ENCODE measurements around the gene MAML3. TPM values are rescaled to one million over a fixed set of nuclear protein-coding genes. Genes with fewer than 3 reads are reported as not detected.

The MAML3 gene
- total and polyA plus RNA-seq, 2 donors, result 4.3 to 5.2 TPM

DNA sequence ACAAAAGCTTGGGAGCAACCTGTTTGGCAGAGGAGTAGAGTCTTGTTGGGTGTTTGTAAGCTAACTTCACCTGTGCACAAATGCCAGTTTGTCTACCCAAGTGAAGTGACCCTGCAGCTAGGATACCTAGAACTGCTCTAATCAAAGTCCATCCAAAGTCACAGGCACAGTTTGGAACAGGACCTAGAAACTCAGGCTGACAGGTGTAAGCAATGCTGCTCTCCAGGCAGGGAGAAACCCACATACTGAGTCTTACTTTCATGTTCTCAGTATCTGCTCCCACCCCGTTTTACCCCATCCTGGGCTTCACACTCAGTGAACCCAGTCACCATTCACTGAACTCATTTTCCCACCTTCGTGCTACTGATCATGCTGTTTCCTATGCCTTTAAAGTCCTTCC lies 40.3 kb downstream of the MAML3 start:
- Histone ChIP-seq H3K27me3 (ENCODE audit: control insufficient read depth in 2 of 2, insufficient read depth in 1 of 2, low read length in 1 of 2) (no peaks in the 10 kb centered on the region), H3K4me1 (ENCODE audit: control insufficient read depth in 2 of 2, insufficient read depth in 2 of 2, low read length in 2 of 2) (peaks cover 0 to 19% of the 10 kb centered on the region in 2 donors), H3K27ac (ENCODE audit: low read depth in 1 of 2, low read length in 1 of 2) (peak overlapping the region in 1 of 2 donors; percentile 5), H3K9me3 (ENCODE audit: control insufficient read depth in 2 of 2, insufficient read depth in 1 of 2, low read length in 1 of 2) (no peaks in the 10 kb centered on the region), H3K36me3 (ENCODE audit: control insufficient read depth in 2 of 2, insufficient read depth in 2 of 2, low read length in 1 of 2) (no peaks in the 10 kb centered on the region), H3K4me3 (ENCODE audit: low read length in 2 of 2) (no peak overlapping the region)
- 64% methylated on average over 2 of the region's 2 CpGs for WGBS
- no peak for DNase-seq (ENCODE audit: low read depth in 6 of 9, low spot score in 9 of 9)

DNA sequence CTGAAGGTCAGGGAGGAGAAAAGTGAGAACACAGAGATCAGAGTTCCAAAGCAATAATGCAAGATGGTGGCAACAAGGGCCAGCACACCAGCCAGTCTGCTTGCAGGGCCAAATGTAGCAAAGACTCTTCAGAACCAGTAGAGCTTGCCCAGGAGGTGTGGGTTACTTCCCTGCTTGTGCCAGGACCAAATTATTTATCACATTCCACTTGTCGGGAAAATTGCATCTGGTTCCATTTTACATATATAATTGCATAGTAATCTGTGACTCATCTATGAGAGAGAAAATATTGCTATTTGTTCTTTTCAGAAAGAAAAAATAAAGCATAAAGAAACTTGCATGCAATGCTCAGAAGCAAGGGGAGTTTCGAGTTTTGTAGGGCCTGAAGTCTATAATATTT lies 41.4 kb downstream of the MAML3 start:
- no peaks in the 10 kb centered on the region for H3K36me3 ChIP-seq (ENCODE audit: control insufficient read depth in 2 of 2, insufficient read depth in 2 of 2, low read length in 1 of 2)
- H3K4me1 ChIP-seq (ENCODE audit: control insufficient read depth in 2 of 2, insufficient read depth in 2 of 2, low read length in 2 of 2), result peaks cover 4 to 25% of the 10 kb centered on the region in 2 donors
- DNase-seq (ENCODE audit: low read depth in 6 of 9, low spot score in 9 of 9), result no peak
- WGBS, result 97% methylated on average over 2 of the region's 2 CpGs
- H3K27ac ChIP-seq (ENCODE audit: low read depth in 1 of 2, low read length in 1 of 2), result no peak overlapping the region
- H3K27me3 ChIP-seq (ENCODE audit: control insufficient read depth in 2 of 2, insufficient read depth in 1 of 2, low read length in 1 of 2), result no peaks in the 10 kb centered on the region
- no peak overlapping the region for H3K4me3 ChIP-seq (ENCODE audit: low read length in 2 of 2)
- H3K9me3 ChIP-seq (ENCODE audit: control insufficient read depth in 2 of 2, insufficient read depth in 1 of 2, low read length in 1 of 2), result no peaks in the 10 kb centered on the region

DNA sequence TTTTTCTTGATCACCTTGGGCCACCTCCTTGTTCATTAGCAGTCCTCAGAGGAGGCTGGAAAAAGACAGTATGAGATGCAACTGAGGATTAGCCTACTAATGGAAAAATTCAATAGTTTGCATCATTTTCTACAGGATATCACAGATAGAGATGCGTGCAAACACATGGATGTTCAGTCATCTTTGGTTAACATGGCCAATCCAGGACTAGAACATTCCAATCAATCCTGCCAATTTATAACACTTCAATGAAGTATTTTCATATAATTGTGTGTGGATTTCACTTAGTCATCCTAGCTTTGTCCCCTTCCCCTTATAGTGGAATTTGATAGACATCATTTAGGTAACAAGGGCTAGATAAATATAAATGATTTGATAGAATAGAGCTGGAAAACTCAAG lies 42.7 kb downstream of the MAML3 start:
- WGBS, result 100% methylated on average over 1 of the region's 1 CpG

DNA sequence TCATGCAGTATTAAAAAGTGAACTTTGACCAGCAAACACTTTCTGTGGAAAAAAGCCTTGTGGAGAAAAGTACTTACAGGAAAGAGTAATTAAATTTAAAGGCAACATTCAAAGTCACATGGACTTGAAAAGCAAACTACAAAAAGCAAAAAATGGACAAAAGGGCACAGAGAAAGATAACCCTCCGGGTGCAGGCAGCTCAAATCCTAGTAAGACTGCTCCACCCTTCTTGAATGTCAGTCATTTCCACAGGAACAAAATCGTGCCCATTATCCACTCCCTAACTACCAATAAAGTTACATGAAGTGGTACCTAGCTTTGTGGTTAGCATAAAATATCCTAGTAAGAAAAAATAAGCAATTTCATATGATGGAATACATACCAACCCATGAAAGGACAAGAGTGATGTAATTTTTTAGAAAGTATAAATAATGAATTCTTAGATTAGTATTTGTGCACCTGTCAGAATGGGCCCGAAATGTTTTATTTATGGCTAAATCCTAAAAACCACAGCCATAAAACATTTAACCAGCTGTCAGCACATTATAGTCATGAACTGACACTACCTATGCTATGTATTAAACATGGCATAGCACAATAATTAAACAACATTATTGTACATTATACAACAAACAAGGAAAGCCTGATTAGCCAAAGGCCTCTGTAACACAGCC lies 43.3 kb downstream of the MAML3 start:
- no peaks in the 10 kb centered on the region for H3K36me3 ChIP-seq (ENCODE audit: control insufficient read depth in 2 of 2, insufficient read depth in 2 of 2, low read length in 1 of 2)
- H3K27ac ChIP-seq (ENCODE audit: low read depth in 1 of 2, low read length in 1 of 2), result no peak overlapping the region
- peaks cover 4 to 20% of the 10 kb centered on the region in 2 donors for H3K4me1 ChIP-seq (ENCODE audit: control insufficient read depth in 2 of 2, insufficient read depth in 2 of 2, low read length in 2 of 2)
- 79% methylated on average over 3 of the region's 3 CpGs for WGBS
- H3K9me3 ChIP-seq (ENCODE audit: control insufficient read depth in 2 of 2, insufficient read depth in 1 of 2, low read length in 1 of 2), result no peaks in the 10 kb centered on the region
- no peak for DNase-seq (ENCODE audit: low read depth in 6 of 9, low spot score in 9 of 9)
- no peak overlapping the region for H3K4me3 ChIP-seq (ENCODE audit: low read length in 2 of 2)
- no peaks in the 10 kb centered on the region for H3K27me3 ChIP-seq (ENCODE audit: control insufficient read depth in 2 of 2, insufficient read depth in 1 of 2, low read length in 1 of 2)

More for the DNA sequence above, 42.7 kb downstream of the MAML3 start:
- DNase-seq (ENCODE audit: low read depth in 6 of 9, low spot score in 9 of 9), result no peak
- H3K27me3 ChIP-seq (ENCODE audit: control insufficient read depth in 2 of 2, insufficient read depth in 1 of 2, low read length in 1 of 2), result no peaks in the 10 kb centered on the region
- H3K4me1 ChIP-seq (ENCODE audit: control insufficient read depth in 2 of 2, insufficient read depth in 2 of 2, low read length in 2 of 2), result peaks cover 4 to 22% of the 10 kb centered on the region in 2 donors
- no peak overlapping the region for H3K4me3 ChIP-seq (ENCODE audit: low read length in 2 of 2)
- H3K27ac ChIP-seq (ENCODE audit: low read depth in 1 of 2, low read length in 1 of 2), result no peak overlapping the region
- H3K9me3 ChIP-seq (ENCODE audit: control insufficient read depth in 2 of 2, insufficient read depth in 1 of 2, low read length in 1 of 2), result no peaks in the 10 kb centered on the region
- H3K36me3 ChIP-seq (ENCODE audit: control insufficient read depth in 2 of 2, insufficient read depth in 2 of 2, low read length in 1 of 2), result no peaks in the 10 kb centered on the region

- H3K36me3 ChIP-seq (ENCODE audit: control insufficient read depth in 2 of 2, insufficient read depth in 2 of 2, low read length in 1 of 2), result no peaks in the 10 kb centered on the region
- DNase-seq (ENCODE audit: low read depth in 6 of 9, low spot score in 9 of 9), result no peak
- H3K4me3 ChIP-seq (ENCODE audit: low read length in 2 of 2), result no peak overlapping the region
- no peak overlapping the region for H3K27ac ChIP-seq (ENCODE audit: low read depth in 1 of 2, low read length in 1 of 2)
- 92% methylated on average over 7 of the region's 7 CpGs for WGBS
- peaks cover 4 to 20% of the 10 kb centered on the region in 2 donors for H3K4me1 ChIP-seq (ENCODE audit: control insufficient read depth in 2 of 2, insufficient read depth in 2 of 2, low read length in 2 of 2)
- no peaks in the 10 kb centered on the region for H3K9me3 ChIP-seq (ENCODE audit: control insufficient read depth in 2 of 2, insufficient read depth in 1 of 2, low read length in 1 of 2)
- H3K27me3 ChIP-seq (ENCODE audit: control insufficient read depth in 2 of 2, insufficient read depth in 1 of 2, low read length in 1 of 2), result no peaks in the 10 kb centered on the region
Observed at GRCh38 chr4:140109737-140110136, 44.2 kb downstream of the MAML3 start.

GRCh38 chr4:140109292-140109691 lies 44.7 kb downstream of the MAML3 start:
- no peaks in the 10 kb centered on the region for H3K9me3 ChIP-seq (ENCODE audit: control insufficient read depth in 2 of 2, insufficient read depth in 1 of 2, low read length in 1 of 2)
- no peaks in the 10 kb centered on the region for H3K27me3 ChIP-seq (ENCODE audit: control insufficient read depth in 2 of 2, insufficient read depth in 1 of 2, low read length in 1 of 2)
- H3K4me3 ChIP-seq (ENCODE audit: low read length in 2 of 2), result no peak overlapping the region
- no peaks in the 10 kb centered on the region for H3K36me3 ChIP-seq (ENCODE audit: control insufficient read depth in 2 of 2, insufficient read depth in 2 of 2, low read length in 1 of 2)
- H3K27ac ChIP-seq (ENCODE audit: low read depth in 1 of 2, low read length in 1 of 2), result no peak overlapping the region
- WGBS, result 39% methylated on average over 4 of the region's 4 CpGs
- DNase-seq (ENCODE audit: low read depth in 6 of 9, low spot score in 9 of 9), result peak in 1 of 9 donors; percentile 49
- peaks cover 4 to 23% of the 10 kb centered on the region in 2 donors for H3K4me1 ChIP-seq (ENCODE audit: control insufficient read depth in 2 of 2, insufficient read depth in 2 of 2, low read length in 2 of 2)

DNA sequence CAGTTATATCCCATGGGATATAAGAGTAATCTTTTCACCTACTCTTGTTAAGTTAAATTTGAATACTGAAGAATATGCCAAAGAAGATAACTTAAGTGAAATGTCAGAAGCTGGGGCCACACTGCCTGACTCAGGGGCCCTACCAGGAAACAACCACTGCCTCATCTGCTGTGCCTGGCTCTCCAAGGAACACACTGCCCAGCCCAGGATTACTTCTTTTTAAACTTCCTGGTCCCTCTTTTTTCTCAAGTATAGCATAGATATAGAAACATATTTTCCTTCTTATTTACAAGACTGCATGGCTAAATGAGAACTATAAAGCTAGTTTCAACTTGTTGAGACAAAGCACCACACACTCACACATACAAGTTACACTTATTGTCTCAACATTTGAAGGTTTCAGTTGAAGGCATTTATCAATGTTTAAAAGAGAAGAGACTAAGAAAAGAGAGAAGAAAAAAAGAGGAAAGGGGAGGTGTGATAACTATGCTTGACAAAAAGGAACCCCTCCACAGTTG lies 45.2 kb downstream of the MAML3 start:
- no peak overlapping the region for H3K27ac ChIP-seq (ENCODE audit: low read depth in 1 of 2, low read length in 1 of 2)
- H3K36me3 ChIP-seq (ENCODE audit: control insufficient read depth in 2 of 2, insufficient read depth in 2 of 2, low read length in 1 of 2), result no peaks in the 10 kb centered on the region
- no peak overlapping the region for H3K4me3 ChIP-seq (ENCODE audit: low read length in 2 of 2)
- no peaks in the 10 kb centered on the region for H3K27me3 ChIP-seq (ENCODE audit: control insufficient read depth in 2 of 2, insufficient read depth in 1 of 2, low read length in 1 of 2)
- no peaks in the 10 kb centered on the region for H3K9me3 ChIP-seq (ENCODE audit: control insufficient read depth in 2 of 2, insufficient read depth in 1 of 2, low read length in 1 of 2)
- H3K4me1 ChIP-seq (ENCODE audit: control insufficient read depth in 2 of 2, insufficient read depth in 2 of 2, low read length in 2 of 2), result peaks cover 4 to 24% of the 10 kb centered on the region in 2 donors
- DNase-seq (ENCODE audit: low read depth in 6 of 9, low spot score in 9 of 9), result no peak

DNA sequence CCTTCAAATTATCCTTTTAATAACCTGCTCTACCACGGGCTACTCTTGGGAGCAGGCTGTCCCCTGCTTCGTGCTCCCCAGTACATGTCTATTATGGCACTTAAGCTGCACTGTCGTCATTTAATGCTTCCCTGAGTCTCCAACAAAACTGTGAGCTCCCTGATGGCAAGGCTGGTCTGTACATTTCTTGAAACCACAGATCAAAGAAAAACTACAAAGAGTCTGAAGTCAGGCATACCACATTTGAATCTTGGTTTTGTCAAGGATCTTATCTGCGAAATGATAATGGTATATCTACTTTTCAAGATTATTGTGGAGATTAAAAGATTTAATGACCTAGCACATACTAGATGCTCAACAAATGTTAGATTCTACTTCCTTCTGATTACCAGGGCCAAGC lies 45.7 kb downstream of the MAML3 start:
- WGBS, result 66% methylated on average over 4 of the region's 4 CpGs
- H3K36me3 ChIP-seq (ENCODE audit: control insufficient read depth in 2 of 2, insufficient read depth in 2 of 2, low read length in 1 of 2), result no peaks in the 10 kb centered on the region
- no peak for DNase-seq (ENCODE audit: low read depth in 6 of 9, low spot score in 9 of 9)
- no peak overlapping the region for H3K27ac ChIP-seq (ENCODE audit: low read depth in 1 of 2, low read length in 1 of 2)
- no peaks in the 10 kb centered on the region for H3K9me3 ChIP-seq (ENCODE audit: control insufficient read depth in 2 of 2, insufficient read depth in 1 of 2, low read length in 1 of 2)
- H3K4me3 ChIP-seq (ENCODE audit: low read length in 2 of 2), result no peak overlapping the region
- peaks cover 4 to 22% of the 10 kb centered on the region in 2 donors for H3K4me1 ChIP-seq (ENCODE audit: control insufficient read depth in 2 of 2, insufficient read depth in 2 of 2, low read length in 2 of 2)
- no peaks in the 10 kb centered on the region for H3K27me3 ChIP-seq (ENCODE audit: control insufficient read depth in 2 of 2, insufficient read depth in 1 of 2, low read length in 1 of 2)

- Histone ChIP-seq H3K27ac (ENCODE audit: low read depth in 1 of 2, low read length in 1 of 2) (no peak overlapping the region), H3K4me3 (ENCODE audit: low read length in 2 of 2) (no peak overlapping the region), H3K36me3 (ENCODE audit: control insufficient read depth in 2 of 2, insufficient read depth in 2 of 2, low read length in 1 of 2) (no peaks in the 10 kb centered on the region), H3K9me3 (ENCODE audit: control insufficient read depth in 2 of 2, insufficient read depth in 1 of 2, low read length in 1 of 2) (no peaks in the 10 kb centered on the region), H3K27me3 (ENCODE audit: control insufficient read depth in 2 of 2, insufficient read depth in 1 of 2, low read length in 1 of 2) (no peaks in the 10 kb centered on the region), H3K4me1 (ENCODE audit: control insufficient read depth in 2 of 2, insufficient read depth in 2 of 2, low read length in 2 of 2) (peaks cover 4 to 22% of the 10 kb centered on the region in 2 donors)
- no peak for DNase-seq (ENCODE audit: low read depth in 6 of 9, low spot score in 9 of 9)
- 94% methylated on average over 1 of the region's 1 CpG for WGBS
Observed at GRCh38 chr4:140106289-140106844, 47.6 kb downstream of the MAML3 start.
